ENCODE results near the gene PPFIA4.

DNA sequence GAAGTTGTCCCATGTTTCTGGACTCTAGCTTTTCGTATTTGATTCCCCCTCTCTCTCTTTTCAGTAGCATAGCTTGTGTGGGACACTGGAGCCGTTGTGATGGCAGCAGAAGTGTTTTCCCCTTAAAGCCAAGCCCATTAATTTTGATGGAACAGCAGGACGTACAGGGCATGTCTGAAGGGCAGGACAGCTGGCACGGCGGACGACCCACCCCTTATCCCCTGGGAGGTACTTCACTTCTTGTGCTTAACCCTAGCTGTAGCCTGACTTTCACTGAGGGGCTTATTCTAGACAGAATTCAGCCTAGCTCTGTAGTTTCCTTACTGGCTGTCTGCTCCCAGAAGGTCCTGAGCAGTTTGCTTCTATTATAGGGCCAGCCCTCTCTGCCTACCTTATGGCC is 8.6 kb upstream of the PPFIA4 start:
- TF ChIP-seq, protein P1, sequence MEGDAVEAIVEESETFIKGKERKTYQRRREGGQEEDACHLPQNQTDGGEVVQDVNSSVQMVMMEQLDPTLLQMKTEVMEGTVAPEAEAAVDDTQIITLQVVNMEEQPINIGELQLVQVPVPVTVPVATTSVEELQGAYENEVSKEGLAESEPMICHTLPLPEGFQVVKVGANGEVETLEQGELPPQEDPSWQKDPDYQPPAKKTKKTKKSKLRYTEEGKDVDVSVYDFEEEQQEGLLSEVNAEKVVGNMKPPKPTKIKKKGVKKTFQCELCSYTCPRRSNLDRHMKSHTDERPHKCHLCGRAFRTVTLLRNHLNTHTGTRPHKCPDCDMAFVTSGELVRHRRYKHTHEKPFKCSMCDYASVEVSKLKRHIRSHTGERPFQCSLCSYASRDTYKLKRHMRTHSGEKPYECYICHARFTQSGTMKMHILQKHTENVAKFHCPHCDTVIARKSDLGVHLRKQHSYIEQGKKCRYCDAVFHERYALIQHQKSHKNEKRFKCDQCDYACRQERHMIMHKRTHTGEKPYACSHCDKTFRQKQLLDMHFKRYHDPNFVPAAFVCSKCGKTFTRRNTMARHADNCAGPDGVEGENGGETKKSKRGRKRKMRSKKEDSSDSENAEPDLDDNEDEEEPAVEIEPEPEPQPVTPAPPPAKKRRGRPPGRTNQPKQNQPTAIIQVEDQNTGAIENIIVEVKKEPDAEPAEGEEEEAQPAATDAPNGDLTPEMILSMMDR (IDR thresholded peaks at IDR 0.05; ENCODE audit: borderline replicate concordance, extremely low read depth, low read length, poor library complexity, severe bottlenecking): no peak
- no peak for TF ChIP-seq EZH2 (IDR thresholded peaks at IDR 0.05; ENCODE audit: borderline replicate concordance, low read depth, low read length, severe bottlenecking)

All from DND-41 (cell line).